ENCODE data around the gene MRPL43.

The MRPL43 gene

DNA sequence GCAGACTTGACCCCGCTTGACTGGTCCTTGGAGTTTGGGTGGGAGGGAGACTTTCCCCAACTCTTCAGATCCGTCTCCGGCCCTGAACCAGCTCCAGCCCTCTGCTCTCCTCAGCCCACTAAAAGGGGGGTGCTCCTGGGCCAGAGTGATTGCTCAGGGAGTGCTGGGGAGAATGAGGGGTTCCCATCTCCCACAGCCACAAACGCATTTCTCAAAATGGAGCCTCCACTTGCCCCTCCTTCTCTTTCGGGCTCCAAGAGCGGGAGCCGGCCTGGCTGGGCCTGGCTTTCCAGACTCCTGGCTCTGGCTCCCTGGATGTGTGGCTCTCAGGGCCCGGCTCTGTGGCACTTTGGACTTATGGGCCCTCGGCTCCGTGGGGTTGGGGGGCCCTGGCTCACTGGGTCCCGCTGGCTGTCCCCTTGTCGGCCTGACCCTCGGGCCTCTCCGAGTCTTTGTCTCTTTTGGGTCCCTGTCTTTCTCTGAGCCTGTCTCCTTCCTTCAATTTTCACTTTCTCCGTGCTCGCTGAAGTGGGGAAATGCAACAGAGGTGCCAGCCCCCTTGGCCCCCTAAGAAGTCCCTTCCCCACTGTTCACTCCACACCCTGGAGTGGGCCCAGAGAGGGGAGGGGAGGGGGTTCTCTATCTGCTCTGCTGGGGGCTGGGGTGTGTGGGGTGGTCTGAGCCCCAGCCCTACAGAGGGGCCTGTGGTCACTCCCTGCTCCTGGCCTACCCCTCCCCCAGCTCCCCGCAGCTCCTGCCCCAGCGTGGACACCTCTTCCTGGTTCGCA lies 13.0 kb upstream of the MRPL43 start:
- Histone ChIP-seq H3K27ac (ENCODE audit: low read length) (peak overlapping the region; percentile 98), H3K4me1 (ENCODE audit: control insufficient read depth in 1 of 2, insufficient read depth in 2 of 2, low read length in 2 of 2) (peaks cover 18 to 50% of the 10 kb centered on the region in 2 donors), H3K4me3 (ENCODE audit: low read depth in 1 of 2, low read length in 2 of 2) (peak overlapping the region; percentile 71 to 80)

DNA sequence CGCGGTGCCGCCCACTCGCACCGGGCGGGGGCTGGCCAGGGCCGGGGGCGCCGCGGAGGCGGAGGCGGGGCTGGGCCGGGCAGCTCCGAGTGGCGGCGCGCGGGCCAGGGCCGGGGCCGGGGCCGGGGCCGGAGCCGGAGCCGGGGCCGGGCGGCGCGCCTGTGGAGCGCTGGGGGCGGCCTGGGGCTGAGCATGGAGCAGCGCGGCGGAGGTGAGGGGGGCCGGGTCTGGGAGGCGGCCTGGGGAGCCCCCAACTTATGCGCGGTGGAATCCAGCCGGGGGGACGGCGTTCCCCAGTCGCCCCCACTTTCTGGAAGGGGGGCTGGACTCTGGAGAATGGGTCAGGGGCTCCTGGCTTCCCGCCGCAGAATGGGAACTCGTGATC lies 12.4 kb upstream of the MRPL43 start, which contains the start of gene LZTS2:
TSS of gene LZTS2 (plus strand) at position 67 of the 385 bp plus-strand sequence. CDS start 2,731 bp downstream, outside the sequence.
- Histone ChIP-seq H3K36me3 (ENCODE audit: control insufficient read depth in 1 of 2, insufficient read depth in 2 of 2, low read length in 2 of 2) (peaks cover 3 to 30% of the 10 kb centered on the region in 2 donors), H3K4me1 (ENCODE audit: control insufficient read depth in 1 of 2, insufficient read depth in 2 of 2, low read length in 2 of 2) (peaks cover 18 to 50% of the 10 kb centered on the region in 2 donors), H3K27ac (ENCODE audit: low read length) (peak within 1 kb of the TSS; percentile 98), H3K4me3 (ENCODE audit: low read depth in 1 of 2, low read length in 2 of 2) (peak within 1 kb of the TSS; percentile 71 to 82), H3K27me3 (ENCODE audit: low read depth, low read length) (no peaks in the 10 kb centered on the region), H3K9me3 (ENCODE audit: control insufficient read depth in 1 of 2, low read length in 2 of 2) (no peaks in the 10 kb centered on the region)

More for the DNA sequence above, 13.0 kb upstream of the MRPL43 start:
- Histone ChIP-seq H3K9me3 (ENCODE audit: control insufficient read depth in 1 of 2, low read length in 2 of 2) (no peaks in the 10 kb centered on the region), H3K27me3 (ENCODE audit: low read depth, low read length) (no peaks in the 10 kb centered on the region), H3K36me3 (ENCODE audit: control insufficient read depth in 1 of 2, insufficient read depth in 2 of 2, low read length in 2 of 2) (peaks cover 3 to 35% of the 10 kb centered on the region in 2 donors)

DNA sequence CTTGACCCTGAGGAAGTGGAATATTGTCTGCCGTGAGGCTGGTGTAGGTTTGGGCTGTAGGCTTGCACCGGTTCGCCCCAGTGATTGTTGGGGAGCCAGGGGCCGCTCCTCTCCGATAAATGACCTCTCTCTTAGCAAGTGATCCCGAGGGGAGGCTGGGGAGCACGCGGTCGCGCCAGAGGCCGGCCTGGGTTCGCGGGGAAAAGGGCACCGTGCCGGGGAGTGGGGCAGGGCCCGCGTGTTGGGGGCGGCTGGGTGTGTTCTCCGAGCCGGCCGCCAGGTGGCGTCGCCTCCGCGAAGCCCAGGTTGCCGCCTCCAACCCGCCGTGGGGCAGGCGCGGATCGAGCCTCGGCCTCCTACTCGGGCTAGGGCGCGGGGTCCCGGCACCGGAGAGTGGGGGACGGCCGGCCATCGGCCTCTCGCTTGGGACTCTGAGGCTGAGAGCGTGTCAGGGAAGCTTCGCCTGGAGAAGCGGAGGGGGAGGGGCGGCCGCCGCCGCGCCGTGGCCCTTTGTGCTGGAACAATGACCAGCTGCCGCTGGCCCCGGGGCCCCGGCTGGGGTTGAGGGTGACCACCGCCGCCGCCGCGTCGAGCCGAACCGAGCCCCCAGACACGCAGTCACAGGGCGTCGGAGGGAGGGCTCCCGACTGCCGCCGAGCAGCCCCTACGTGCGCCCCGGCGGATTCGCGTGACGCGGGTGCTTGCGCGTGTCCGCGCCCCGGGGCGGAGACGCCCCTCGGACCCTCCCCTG lies 11.9 kb upstream of the MRPL43 start:
- Histone ChIP-seq H3K9me3 (ENCODE audit: control insufficient read depth in 1 of 2, low read length in 2 of 2) (no peaks in the 10 kb centered on the region), H3K4me3 (ENCODE audit: low read depth in 1 of 2, low read length in 2 of 2) (peak overlapping the region; percentile 59 to 82), H3K27me3 (ENCODE audit: low read depth, low read length) (no peaks in the 10 kb centered on the region), H3K27ac (ENCODE audit: low read length) (peak overlapping the region; percentile 97), H3K4me1 (ENCODE audit: control insufficient read depth in 1 of 2, insufficient read depth in 2 of 2, low read length in 2 of 2) (peaks cover 18 to 48% of the 10 kb centered on the region in 2 donors), H3K36me3 (ENCODE audit: control insufficient read depth in 1 of 2, insufficient read depth in 2 of 2, low read length in 2 of 2) (peaks cover 3 to 29% of the 10 kb centered on the region in 2 donors)

DNA sequence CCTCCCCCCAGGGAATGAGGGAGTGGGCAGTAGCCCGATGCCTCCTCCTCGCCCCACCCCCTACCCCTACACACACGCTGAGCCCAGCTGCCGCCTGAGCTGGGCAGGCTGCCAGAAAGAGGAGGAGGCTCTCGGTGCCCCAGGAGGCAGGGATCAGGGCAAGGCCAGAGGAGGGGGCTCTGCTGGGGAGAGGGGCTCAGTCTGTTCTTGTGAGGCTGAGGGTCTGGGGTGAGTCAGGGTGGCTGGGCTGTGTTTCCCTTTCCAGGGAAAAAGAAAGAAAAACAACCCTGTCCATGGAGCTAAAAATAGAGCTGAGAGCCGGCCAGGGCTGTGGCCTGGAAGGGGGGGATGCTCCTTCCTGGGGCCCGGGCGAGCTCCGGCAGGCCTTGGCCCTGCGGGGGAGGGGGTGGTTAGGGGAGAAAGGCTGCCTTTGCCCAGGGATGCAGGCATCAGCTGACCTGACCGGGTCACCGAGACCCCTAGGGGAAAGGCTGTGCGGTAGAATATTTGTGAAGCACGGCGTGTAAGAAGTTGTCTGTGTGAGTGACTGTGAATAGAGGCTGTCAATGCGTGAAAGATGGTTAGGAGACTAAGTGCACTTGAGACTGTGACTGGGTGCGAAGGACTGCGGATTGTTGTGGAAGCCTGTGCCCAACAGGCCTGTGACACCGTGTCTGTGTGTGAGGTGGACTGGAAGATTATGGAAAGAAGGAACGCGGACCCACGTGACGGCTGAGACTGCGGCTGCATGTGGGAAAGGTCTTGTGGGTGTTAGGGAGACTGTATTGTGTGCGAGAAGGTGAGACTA lies 11.1 kb upstream of the MRPL43 start:
- Histone ChIP-seq H3K27ac (ENCODE audit: low read length) (peak overlapping the region; percentile 97), H3K36me3 (ENCODE audit: control insufficient read depth in 1 of 2, insufficient read depth in 2 of 2, low read length in 2 of 2) (peaks cover 8 to 26% of the 10 kb centered on the region in 2 donors), H3K4me1 (ENCODE audit: control insufficient read depth in 1 of 2, insufficient read depth in 2 of 2, low read length in 2 of 2) (peaks cover 18 to 41% of the 10 kb centered on the region in 2 donors), H3K27me3 (ENCODE audit: low read depth, low read length) (no peaks in the 10 kb centered on the region), H3K9me3 (ENCODE audit: control insufficient read depth in 1 of 2, low read length in 2 of 2) (no peaks in the 10 kb centered on the region), H3K4me3 (ENCODE audit: low read depth in 1 of 2, low read length in 2 of 2) (peak overlapping the region; percentile 59 to 82)

DNA sequence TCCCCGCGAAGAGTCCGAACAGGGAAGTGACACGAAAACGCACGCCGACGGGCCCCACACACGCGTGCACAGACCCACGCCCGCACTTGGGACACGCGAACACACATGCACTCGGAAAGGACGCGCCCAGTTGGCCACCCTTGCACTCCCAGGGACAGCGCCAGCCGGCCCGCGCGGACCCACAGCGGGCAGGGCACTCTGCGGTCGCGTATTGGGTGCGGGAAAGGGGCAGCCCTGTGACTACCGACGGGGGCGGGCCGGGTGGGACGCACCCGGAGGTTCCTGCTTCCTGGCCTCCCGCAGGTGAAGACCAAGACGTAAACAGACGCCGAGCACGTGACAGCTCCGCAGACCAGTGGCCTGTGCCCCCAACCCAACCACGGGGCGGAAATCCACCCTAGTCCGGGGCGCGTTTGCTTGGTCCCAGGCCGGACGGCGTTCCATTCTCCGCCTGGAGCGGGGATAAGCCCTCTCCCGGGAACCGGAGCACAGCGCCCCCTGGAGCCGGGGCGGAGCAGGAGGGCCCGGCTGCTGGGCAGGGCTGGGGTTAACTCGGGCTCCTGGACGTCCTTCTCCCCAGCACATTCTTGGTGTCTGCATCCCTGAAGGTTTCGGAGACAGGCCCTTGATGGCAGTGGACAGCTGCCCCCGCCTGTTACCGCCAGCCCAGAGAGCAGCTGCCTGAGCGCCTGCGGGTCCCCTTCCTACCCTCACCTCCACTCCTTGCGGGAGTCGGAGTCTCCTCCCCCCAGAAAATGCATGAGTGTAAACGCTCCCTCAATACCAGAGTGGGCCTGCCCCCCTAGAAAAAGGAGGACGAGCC lies 10.3 kb upstream of the MRPL43 start:
- peaks cover 18 to 39% of the 10 kb centered on the region in 2 donors for H3K4me1 ChIP-seq (ENCODE audit: control insufficient read depth in 1 of 2, insufficient read depth in 2 of 2, low read length in 2 of 2)
- peak overlapping the region; percentile 97 for H3K27ac ChIP-seq (ENCODE audit: low read length)
- H3K27me3 ChIP-seq (ENCODE audit: low read depth, low read length), result no peaks in the 10 kb centered on the region

DNA sequence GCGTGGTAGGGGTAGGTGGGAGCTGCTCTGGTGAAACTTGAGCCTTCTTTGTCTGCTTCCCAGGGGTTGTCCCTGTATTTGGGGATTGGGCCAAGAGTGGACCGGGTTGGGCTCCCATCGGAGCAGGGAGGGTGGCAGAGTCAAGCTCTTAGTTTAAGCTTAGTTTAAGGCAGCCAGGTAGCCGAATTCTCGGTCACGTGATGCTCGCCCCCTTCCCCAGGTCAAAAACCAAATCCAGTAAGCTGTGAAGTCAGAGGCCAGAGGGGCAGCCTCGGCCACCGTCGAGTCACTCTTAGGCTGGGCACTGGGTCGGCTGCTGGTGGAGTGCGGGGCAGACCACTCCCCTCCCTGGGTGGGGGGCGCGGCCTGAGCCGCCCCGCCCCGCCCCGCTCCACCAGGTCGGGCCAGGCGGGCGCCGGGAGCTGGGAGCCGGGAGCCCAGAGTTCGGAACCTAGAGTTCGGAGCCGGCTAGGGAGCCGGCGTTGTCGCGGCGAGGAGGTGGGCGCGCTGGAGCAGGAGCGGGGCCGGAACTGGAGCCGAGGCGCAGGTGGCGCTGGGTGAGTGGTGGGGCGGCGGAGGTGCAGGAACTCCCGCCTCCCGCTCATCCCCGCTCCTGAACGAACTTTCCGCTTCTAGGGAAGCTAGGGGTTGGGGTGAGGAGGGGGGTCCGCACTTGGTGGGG lies 9.5 kb upstream of the MRPL43 start:
- Histone ChIP-seq H3K9me3 (ENCODE audit: control insufficient read depth in 1 of 2, low read length in 2 of 2) (no peaks in the 10 kb centered on the region), H3K36me3 (ENCODE audit: control insufficient read depth in 1 of 2, insufficient read depth in 2 of 2, low read length in 2 of 2) (peaks cover 9 to 26% of the 10 kb centered on the region in 2 donors), H3K4me1 (ENCODE audit: control insufficient read depth in 1 of 2, insufficient read depth in 2 of 2, low read length in 2 of 2) (peaks cover 14 to 31% of the 10 kb centered on the region in 2 donors), H3K4me3 (ENCODE audit: low read depth in 1 of 2, low read length in 2 of 2) (peak overlapping the region; percentile 59 to 82), H3K27me3 (ENCODE audit: low read depth, low read length) (no peaks in the 10 kb centered on the region), H3K27ac (ENCODE audit: low read length) (peak overlapping the region; percentile 31)

More for the DNA sequence above, 10.3 kb upstream of the MRPL43 start:
- Histone ChIP-seq H3K36me3 (ENCODE audit: control insufficient read depth in 1 of 2, insufficient read depth in 2 of 2, low read length in 2 of 2) (peaks cover 12 to 26% of the 10 kb centered on the region in 2 donors), H3K4me3 (ENCODE audit: low read depth in 1 of 2, low read length in 2 of 2) (peak overlapping the region; percentile 59 to 82), H3K9me3 (ENCODE audit: control insufficient read depth in 1 of 2, low read length in 2 of 2) (no peaks in the 10 kb centered on the region)

DNA sequence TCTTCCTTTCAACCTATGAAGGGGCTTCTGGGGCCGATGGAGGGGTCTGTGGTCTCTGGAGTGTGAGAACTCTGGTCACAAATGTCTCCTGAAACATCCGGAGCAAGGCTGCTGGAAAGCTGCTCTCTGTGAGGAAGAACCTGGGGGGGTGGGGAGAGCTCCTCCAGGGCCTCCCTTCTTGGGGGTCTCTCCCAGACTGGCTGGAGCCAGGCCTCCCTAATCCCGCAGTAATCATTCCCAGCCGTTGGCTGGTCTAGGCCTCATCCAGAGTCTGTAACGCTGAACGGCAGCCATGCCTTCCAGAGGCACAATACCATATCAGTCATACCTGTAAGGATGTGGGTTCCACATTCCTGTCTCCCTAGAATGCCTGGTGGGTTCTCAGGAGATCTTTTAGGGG lies 7.9 kb upstream of the MRPL43 start:
- Histone ChIP-seq H3K36me3 (ENCODE audit: control insufficient read depth in 1 of 2, insufficient read depth in 2 of 2, low read length in 2 of 2) (peaks cover 21 to 36% of the 10 kb centered on the region in 2 donors), H3K27me3 (ENCODE audit: low read depth, low read length) (no peaks in the 10 kb centered on the region), H3K4me3 (ENCODE audit: low read depth in 1 of 2, low read length in 2 of 2) (no peak overlapping the region), H3K9me3 (ENCODE audit: control insufficient read depth in 1 of 2, low read length in 2 of 2) (no peaks in the 10 kb centered on the region), H3K4me1 (ENCODE audit: control insufficient read depth in 1 of 2, insufficient read depth in 2 of 2, low read length in 2 of 2) (peaks cover 4 to 17% of the 10 kb centered on the region in 2 donors), H3K27ac (ENCODE audit: low read length) (no peak overlapping the region)

DNA sequence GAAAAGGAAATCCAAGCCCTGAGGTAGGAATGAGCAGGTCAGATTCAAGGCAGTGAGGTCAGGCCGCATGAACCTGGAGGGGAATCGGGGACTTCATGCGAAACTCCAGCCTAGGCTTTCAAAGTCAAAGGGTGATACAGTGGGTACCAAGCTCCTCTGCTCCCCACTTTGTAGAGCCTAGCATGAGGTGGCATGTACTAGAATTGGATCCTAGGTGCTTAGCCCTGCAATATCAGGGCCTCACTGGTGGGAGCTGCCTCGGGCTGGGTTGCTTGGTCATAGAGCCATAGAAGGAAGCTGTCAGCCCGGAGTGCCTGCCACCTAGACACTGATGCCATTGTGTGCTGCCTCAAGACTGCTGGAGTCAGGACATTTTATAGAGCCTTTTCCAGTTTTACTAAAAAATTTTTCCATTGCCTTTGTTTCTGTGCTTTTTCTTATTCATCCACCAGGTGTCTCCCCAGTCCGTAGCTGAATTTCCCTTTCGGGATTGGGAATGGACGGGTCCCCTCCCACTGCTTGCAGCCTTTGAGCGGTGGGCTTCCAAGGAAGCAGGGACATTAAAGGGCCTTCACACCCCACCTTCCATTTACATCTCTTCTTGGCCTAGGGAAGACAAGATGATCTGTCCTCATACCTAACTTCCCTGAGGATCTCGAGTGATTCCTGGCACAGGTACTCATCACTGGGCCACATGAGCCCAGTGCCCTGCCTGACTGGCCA lies 6.8 kb upstream of the MRPL43 start:
- Histone ChIP-seq H3K27ac (ENCODE audit: low read length) (no peak overlapping the region), H3K4me3 (ENCODE audit: low read depth in 1 of 2, low read length in 2 of 2) (no peak overlapping the region), H3K36me3 (ENCODE audit: control insufficient read depth in 1 of 2, insufficient read depth in 2 of 2, low read length in 2 of 2) (peaks cover 26 to 36% of the 10 kb centered on the region in 2 donors), H3K4me1 (ENCODE audit: control insufficient read depth in 1 of 2, insufficient read depth in 2 of 2, low read length in 2 of 2) (peaks cover 4 to 16% of the 10 kb centered on the region in 2 donors), H3K9me3 (ENCODE audit: control insufficient read depth in 1 of 2, low read length in 2 of 2) (no peaks in the 10 kb centered on the region), H3K27me3 (ENCODE audit: low read depth, low read length) (no peaks in the 10 kb centered on the region)

DNA sequence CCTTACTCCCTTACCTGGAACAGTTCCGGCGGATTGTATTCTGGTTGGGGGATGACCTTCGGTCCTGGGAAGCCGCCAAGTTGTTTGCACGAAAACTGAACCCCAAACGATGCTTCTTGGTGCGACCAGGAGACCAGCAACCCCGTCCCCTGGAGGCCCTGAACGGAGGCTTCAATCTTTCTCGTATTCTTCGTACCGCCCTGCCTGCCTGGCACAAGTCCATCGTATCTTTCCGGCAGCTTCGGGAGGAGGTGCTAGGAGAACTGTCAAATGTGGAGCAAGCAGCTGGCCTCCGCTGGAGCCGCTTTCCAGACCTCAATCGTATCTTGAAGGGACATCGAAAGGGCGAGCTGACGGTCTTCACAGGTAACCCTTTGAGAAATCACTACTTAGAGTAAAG lies 1.8 kb upstream of the MRPL43 start:
- Histone ChIP-seq H3K4me3 (ENCODE audit: low read depth in 1 of 2, low read length in 2 of 2) (no peak overlapping the region), H3K4me1 (ENCODE audit: control insufficient read depth in 1 of 2, insufficient read depth in 2 of 2, low read length in 2 of 2) (peaks cover 13 to 22% of the 10 kb centered on the region in 2 donors), H3K9me3 (ENCODE audit: control insufficient read depth in 1 of 2, low read length in 2 of 2) (no peaks in the 10 kb centered on the region), H3K27me3 (ENCODE audit: low read depth, low read length) (no peaks in the 10 kb centered on the region), H3K27ac (ENCODE audit: low read length) (no peak overlapping the region), H3K36me3 (ENCODE audit: control insufficient read depth in 1 of 2, insufficient read depth in 2 of 2, low read length in 2 of 2) (peaks cover 31% of the 10 kb centered on the region in 2 donors)

All from muscle layer of duodenum (tissue), 2 donors.